HepG2 (cell line): ENCODE data around the gene MCOLN1. TPM values are rescaled to one million over a fixed set of nuclear protein-coding genes. Genes with fewer than 3 reads are reported as not detected.

ENCODE experiments used
- BCLAF1 ChIP-seq: fragments of 450-650 bp; IDR thresholded peaks from 2 replicates; pipeline ENCODE4 v1.6.1; 2017; ENCODE audit warnings: mild to moderate bottlenecking
- CREBL2 ChIP-seq: sonication (generic); formaldehyde crosslinking; IDR thresholded peaks from 2 replicates; pipeline ENCODE4 v1.8.1; 2023; ENCODE audit warnings: missing genetic modification reagents, mild to moderate bottlenecking, borderline replicate concordance
- ESRRA ChIP-seq: sonication (generic); formaldehyde crosslinking; IDR thresholded peaks from 2 replicates; pipeline ENCODE4 v1.5.1; 2020; ENCODE audit warnings: mild to moderate bottlenecking, low read depth, missing genetic modification reagents
- MZF1 ChIP-seq: sonication (generic); formaldehyde crosslinking; IDR thresholded peaks from 2 replicates; pipeline ENCODE4 v1.8.1; 2023; ENCODE audit warnings: mild to moderate bottlenecking, missing genetic modification reagents, borderline replicate concordance
- RFX1 ChIP-seq: fragments of 450-650 bp; IDR thresholded peaks from 2 replicates; pipeline ENCODE4 v1.6.1; 2017
- SRY ChIP-seq: sonication (generic); formaldehyde crosslinking; IDR thresholded peaks from 2 replicates; pipeline ENCODE4 v1.8.0; 2022; ENCODE audit warnings: mild to moderate bottlenecking, missing genetic modification reagents
- ZNF138 ChIP-seq: sonication (generic); formaldehyde crosslinking; IDR thresholded peaks from 2 replicates; pipeline ENCODE4 v1.5.0; 2020; ENCODE audit warnings: mild to moderate bottlenecking, low read depth, missing genetic modification reagents
- ZNF280D ChIP-seq: sonication (generic); formaldehyde crosslinking; IDR thresholded peaks from 2 replicates; pipeline ENCODE4 v1.5.1; 2020; ENCODE audit warnings: mild to moderate bottlenecking, missing genetic modification reagents
- ZNF383 ChIP-seq: sonication (generic); formaldehyde crosslinking; IDR thresholded peaks from 2 replicates; pipeline ENCODE4 v1.4.0; 2020; ENCODE audit warnings: missing genetic modification reagents, mild to moderate bottlenecking, borderline replicate concordance
- ZNF557 ChIP-seq: sonication (generic); formaldehyde crosslinking; IDR thresholded peaks from 2 replicates; pipeline ENCODE4 v1.4.0; 2020; ENCODE audit warnings: missing genetic modification reagents
- ZNF629 ChIP-seq: sonication (generic); formaldehyde crosslinking; conservative IDR thresholded peaks from 2 replicates; pipeline ENCODE4 v1.5.0; 2020; ENCODE audit warnings: missing genetic modification reagents
- ZNF782 ChIP-seq: sonication (generic); formaldehyde crosslinking; IDR thresholded peaks from 2 replicates; pipeline ENCODE4 v1.4.0; 2020; ENCODE audit warnings: missing genetic modification reagents, mild to moderate bottlenecking, borderline replicate concordance
- ZSCAN25 ChIP-seq: sonication (generic); formaldehyde crosslinking; IDR thresholded peaks from 2 replicates; pipeline ENCODE4 v1.8.0; 2022; ENCODE audit warnings: mild to moderate bottlenecking, missing genetic modification reagents
- polyA plus RNA-seq, 8 experiments: library from polyadenylated mRNA; depleted of rRNA in 3 of 8; stranded (reverse) in 7 of 8; unstranded in 1 of 8; fragments of >200 nt; fragmentation: Illumina TruSeq in 4 of 8; extraction: Trizol in 4 of 8; gene quantifications; 2 replicates each; pipeline versions ENCODE4 v1.2.1 to v1.2.3, GENCODE V29; 2011 to 2016; ENCODE audit warnings: low read depth in 4 of 8, missing spikeins in 1 of 8, mixed read lengths in 1 of 8; ENCODE audit not compliant: insufficient read depth in 1 of 8
- total RNA-seq, 5 experiments: library from RNA; depleted of rRNA; stranded (reverse); fragments of >200 nt; fragmentation: Illumina TruSeq; extraction: Trizol; gene quantifications; 2 replicates each; pipeline ENCODE4 v1.2.3, GENCODE V29; 2016; ENCODE audit warnings: low read depth in 1 of 5
- TF ChIP-seq, protein P1 (sequence below): sonication (generic); formaldehyde crosslinking; IDR thresholded peaks from 2 replicates; pipeline ENCODE4 v1.4.0; 2020; ENCODE audit warnings: missing genetic modification reagents
- TF ChIP-seq, protein P2 (sequence below): sonication (generic); formaldehyde crosslinking; IDR thresholded peaks from 2 replicates; pipeline ENCODE4 v1.5.1; 2020; ENCODE audit warnings: mild to moderate bottlenecking, missing genetic modification reagents, moderate library complexity

Gene MCOLN1
- total and polyA plus RNA-seq, 2 of the 13 experiments (the other 11 are each of a cell fraction or from before 2014, with no cell fraction given): 3.4 to 15.7 TPM

DNA sequence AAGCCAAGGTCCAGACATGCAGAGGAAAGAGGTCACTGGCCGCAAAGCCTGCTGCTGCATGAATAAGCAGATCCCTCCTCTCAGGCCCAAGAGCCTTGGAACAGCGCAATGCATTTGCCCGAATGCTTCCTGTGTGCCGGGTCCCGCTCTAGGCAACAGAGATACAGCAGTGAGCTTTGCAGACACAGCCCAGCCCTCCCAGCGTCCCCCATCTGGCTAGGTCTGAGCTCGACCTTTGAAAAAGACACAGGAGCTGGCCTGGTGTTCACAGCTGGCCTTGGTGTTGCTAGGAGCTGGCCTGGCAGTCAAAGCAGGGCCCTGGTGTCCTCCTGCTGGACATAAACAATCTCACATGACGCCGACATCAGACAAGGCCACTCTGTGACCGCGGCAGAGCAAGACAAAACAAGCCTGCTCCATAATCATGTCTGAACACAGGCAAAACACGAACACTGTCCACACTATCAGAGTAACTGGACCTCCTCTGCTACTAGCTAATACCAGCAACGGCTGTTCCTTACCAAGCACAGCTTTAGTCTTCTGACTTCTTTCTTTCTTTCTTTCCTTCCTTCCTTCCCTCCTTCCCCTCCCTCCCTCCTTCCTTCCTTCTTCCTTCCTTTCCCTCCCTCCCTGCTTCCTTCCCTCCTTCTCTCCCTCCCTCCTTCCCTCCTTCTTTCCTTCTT is 27.9 kb upstream of the MCOLN1 start (continued):
- TF ChIP-seq, protein P1, sequence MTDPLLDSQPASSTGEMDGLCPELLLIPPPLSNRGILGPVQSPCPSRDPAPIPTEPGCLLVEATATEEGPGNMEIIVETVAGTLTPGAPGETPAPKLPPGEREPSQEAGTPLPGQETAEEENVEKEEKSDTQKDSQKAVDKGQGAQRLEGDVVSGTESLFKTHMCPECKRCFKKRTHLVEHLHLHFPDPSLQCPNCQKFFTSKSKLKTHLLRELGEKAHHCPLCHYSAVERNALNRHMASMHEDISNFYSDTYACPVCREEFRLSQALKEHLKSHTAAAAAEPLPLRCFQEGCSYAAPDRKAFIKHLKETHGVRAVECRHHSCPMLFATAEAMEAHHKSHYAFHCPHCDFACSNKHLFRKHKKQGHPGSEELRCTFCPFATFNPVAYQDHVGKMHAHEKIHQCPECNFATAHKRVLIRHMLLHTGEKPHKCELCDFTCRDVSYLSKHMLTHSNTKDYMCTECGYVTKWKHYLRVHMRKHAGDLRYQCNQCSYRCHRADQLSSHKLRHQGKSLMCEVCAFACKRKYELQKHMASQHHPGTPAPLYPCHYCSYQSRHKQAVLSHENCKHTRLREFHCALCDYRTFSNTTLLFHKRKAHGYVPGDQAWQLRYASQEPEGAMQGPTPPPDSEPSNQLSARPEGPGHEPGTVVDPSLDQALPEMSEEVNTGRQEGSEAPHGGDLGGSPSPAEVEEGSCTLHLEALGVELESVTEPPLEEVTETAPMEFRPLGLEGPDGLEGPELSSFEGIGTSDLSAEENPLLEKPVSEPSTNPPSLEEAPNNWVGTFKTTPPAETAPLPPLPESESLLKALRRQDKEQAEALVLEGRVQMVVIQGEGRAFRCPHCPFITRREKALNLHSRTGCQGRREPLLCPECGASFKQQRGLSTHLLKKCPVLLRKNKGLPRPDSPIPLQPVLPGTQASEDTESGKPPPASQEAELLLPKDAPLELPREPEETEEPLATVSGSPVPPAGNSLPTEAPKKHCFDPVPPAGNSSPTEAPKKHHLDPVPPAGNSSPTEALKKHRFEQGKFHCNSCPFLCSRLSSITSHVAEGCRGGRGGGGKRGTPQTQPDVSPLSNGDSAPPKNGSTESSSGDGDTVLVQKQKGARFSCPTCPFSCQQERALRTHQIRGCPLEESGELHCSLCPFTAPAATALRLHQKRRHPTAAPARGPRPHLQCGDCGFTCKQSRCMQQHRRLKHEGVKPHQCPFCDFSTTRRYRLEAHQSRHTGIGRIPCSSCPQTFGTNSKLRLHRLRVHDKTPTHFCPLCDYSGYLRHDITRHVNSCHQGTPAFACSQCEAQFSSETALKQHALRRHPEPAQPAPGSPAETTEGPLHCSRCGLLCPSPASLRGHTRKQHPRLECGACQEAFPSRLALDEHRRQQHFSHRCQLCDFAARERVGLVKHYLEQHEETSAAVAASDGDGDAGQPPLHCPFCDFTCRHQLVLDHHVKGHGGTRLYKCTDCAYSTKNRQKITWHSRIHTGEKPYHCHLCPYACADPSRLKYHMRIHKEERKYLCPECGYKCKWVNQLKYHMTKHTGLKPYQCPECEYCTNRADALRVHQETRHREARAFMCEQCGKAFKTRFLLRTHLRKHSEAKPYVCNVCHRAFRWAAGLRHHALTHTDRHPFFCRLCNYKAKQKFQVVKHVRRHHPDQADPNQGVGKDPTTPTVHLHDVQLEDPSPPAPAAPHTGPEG (CRISPR knock-in tag): no peak
- TF ChIP-seq ZNF280D (no peak), ESRRA (CRISPR knock-in tag) (0 out of 2 replicates have a peak, but pooled peaks have one; percentile 14), ZNF383 (CRISPR knock-in tag) (no peak), CREBL2 (no peak), RFX1 (peak; percentile 52; the same call in 1 of the 2 replicates), ZNF557 (CRISPR knock-in tag) (0 out of 2 replicates have a peak, but pooled peaks have one; percentile 22), ZNF138 (CRISPR knock-in tag) (no peak), ZSCAN25 (no peak), ZNF782 (CRISPR knock-in tag) (no peak; the same call in 1 of the 2 replicates), BCLAF1 (no peak), MZF1 (no peak), SRY (CRISPR knock-in tag) (0 out of 2 replicates have a peak, but pooled peaks have one; percentile 39), ZNF629 (CRISPR knock-in tag) (no peak)
- TF ChIP-seq, protein P2, sequence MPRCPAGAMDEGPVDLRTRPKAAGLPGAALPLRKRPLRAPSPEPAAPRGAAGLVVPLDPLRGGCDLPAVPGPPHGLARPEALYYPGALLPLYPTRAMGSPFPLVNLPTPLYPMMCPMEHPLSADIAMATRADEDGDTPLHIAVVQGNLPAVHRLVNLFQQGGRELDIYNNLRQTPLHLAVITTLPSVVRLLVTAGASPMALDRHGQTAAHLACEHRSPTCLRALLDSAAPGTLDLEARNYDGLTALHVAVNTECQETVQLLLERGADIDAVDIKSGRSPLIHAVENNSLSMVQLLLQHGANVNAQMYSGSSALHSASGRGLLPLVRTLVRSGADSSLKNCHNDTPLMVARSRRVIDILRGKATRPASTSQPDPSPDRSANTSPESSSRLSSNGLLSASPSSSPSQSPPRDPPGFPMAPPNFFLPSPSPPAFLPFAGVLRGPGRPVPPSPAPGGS (CRISPR knock-in tag): no peak
